Right kidney (tissue), 9 donors: ENCODE data around the gene CANT1.
A peak's percentile ranks its signal among the peaks of the same experiment; 100 is the strongest.

Experiments used
- DNase-seq: peaks from one replicate; pipeline ENCODE4 v3.0.0-alpha.2; 2016
- long read RNA-seq, 8 donors: transcript quantifications; one replicate each; lab custom pipeline, GENCODE V29; 2026

The CANT1 gene
- long read RNA-seq, donor 1, transcript CANT1-202 (5 exons, 3,252 nt), result major isoform, 7 of 11 reads
- long read RNA-seq, donor 1, partial matches to known transcripts, result 0 of 11 reads
- long read RNA-seq, donor 1, other reads (novel, unspliced or antisense), result 0 of 11 reads
- long read RNA-seq, donor 2, transcript CANT1-202 (5 exons, 3,252 nt), result major isoform, 5 of 11 reads
- long read RNA-seq, donor 2, partial matches to known transcripts, result 0 of 11 reads
- long read RNA-seq, donor 2, other reads (novel, unspliced or antisense), result 0 of 11 reads
- long read RNA-seq, donor 3, transcript CANT1-202 (5 exons, 3,252 nt), result major isoform, 9 of 15 reads
- long read RNA-seq, donor 3, transcript CANT1-201 (4 exons, 3,534 nt), result minor isoform, 6 of 15 reads
- long read RNA-seq, donor 3, partial matches to known transcripts, result 0 of 15 reads
- long read RNA-seq, donor 3, other reads (novel, unspliced or antisense), result 0 of 15 reads
- long read RNA-seq, donor 4, partial matches to known transcripts, result 0 of 9 reads
- long read RNA-seq, donor 4, other reads (novel, unspliced or antisense), result 0 of 9 reads
- long read RNA-seq, donor 5, partial matches to known transcripts, result 0 of 5 reads
- long read RNA-seq, donor 5, other reads (novel, unspliced or antisense), result 0 of 5 reads
- long read RNA-seq, donor 6, transcript CANT1-201 (4 exons, 3,534 nt), result major isoform, 6 of 14 reads
- long read RNA-seq, donor 6, transcript CANT1-202 (5 exons, 3,252 nt), result major isoform, 6 of 14 reads
- long read RNA-seq, donor 6, partial matches to known transcripts, result 0 of 14 reads
- long read RNA-seq, donor 6, other reads (novel, unspliced or antisense), result 0 of 14 reads
- long read RNA-seq, donor 7, result 0 reads
- long read RNA-seq, donor 8, transcript CANT1-202 (5 exons, 3,252 nt), result major isoform, 11 of 14 reads
- long read RNA-seq, donor 8, partial matches to known transcripts, result 0 of 14 reads
- long read RNA-seq, donor 8, other reads (novel, unspliced or antisense), result 0 of 14 reads

DNA sequence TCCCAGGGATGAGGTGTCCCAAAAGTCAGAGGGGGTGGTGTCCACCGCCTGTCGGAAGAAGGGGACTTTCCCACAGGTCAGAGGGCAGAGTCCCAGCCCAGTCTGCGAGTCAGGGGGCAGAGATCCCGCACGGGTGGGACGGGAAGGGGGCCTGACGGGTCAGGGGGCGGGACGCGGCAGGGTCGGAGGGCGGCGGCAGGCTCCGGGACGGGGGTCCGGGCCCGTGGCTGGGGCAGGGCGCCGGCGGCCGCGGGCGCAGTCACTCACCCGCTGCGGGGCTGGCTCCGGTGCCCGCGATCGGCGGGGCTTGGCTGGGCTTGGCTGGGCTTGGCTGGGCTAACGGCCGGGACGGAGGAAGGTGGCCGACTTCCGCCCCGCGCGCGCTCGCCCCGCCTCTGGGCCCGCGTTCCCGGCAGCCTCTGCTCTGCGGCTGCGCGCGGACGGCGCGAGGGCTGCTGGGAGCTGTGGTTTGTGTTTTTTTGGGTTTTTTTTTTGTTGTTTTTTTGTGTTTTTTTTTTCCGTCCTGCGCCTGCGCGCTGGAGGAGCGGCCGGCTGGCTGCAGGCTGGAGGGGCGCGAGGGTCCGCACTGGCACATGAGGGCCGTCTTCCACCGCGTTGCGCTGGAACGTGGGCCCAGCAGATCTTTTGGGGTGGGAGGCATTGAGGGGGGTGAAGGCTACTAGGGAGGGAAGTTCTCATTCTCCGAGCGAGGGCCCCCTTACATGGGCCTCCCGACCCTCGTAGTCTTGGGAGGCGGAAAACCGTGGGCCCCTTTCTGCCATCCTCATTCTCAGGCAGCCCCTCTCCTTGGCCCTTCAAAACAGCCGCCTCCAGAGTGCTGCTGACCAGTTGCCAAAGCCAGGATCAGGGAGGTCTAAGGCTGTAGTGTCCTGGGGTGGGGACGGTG lies at the start of gene CANT1:
Gene CANT1 (minus strand): TSS at position 368 of the 907 bp plus-strand sequence. CDS start 12,142 bp downstream, outside the sequence.
- peak; percentile 89 for DNase-seq

- no peak for DNase-seq
Measured at GRCh38 chr17:79057737-79058385, 48.3 kb upstream of the CANT1 start.

DNA sequence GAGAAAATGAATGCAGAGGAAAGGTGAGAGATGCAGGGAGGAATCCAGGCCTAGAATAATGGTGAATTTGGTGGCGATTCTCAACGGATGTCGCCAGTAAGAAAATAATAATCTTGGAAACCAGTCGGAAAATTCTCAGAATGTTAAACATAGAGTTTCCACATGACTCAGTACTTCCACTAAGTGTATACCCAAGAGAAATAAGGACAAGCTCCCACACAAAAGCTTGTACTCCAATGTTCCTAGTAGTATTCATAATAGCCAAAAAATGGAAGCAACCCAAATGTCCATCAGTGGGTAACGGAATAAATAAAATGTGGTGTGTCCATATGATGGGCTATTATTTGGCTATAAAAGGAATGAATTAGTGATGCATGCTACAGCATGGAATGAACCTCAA lies 45.6 kb upstream of the CANT1 start:
- no peak for DNase-seq

GRCh38 chr17:79054200-79054960 lies 44.8 kb upstream of the CANT1 start:
- DNase-seq, result no peak

- DNase-seq, result no peak
Measured at GRCh38 chr17:79053251-79053925, 43.8 kb upstream of the CANT1 start.

DNA sequence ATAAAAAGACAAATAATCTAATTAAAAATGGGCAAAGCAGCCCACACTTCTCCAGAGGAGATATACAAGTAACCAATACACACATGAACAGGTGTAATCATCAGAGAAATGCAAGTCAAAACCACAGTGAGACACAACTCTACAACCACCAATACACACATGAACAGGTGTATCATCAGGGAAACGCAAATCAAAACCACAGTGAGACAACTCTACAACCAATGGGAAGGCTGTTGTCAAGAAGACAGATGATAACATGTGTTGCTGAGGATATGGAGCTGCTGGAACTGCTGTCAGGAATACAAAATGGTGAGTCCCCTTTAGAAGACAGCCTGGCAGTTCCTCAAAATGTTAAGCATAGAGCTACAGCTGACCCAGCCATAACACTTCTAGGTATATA lies 42.6 kb upstream of the CANT1 start:
- DNase-seq, result no peak

DNA sequence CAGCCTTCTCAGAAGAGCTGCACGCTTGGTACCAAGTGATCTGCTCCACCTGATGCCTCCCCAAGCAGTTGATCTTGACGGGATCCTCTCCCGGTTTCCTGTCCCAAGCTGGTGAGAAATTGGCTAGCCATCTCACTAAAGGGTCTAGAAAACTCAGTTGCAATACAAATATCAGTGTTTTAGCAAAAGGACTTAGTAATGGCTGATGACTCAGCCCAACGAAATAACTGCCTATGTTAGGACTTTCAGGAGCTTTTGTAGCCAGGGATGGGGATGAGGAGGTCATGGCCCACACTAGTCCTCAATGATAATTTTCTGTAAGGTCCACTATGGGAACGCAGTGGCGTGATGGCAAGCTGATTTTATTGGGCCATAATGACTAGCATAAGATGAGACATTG lies 41.7 kb upstream of the CANT1 start:
- DNase-seq, result no peak

- DNase-seq, result no peak
Measured at GRCh38 chr17:79050551-79050950, 41.0 kb upstream of the CANT1 start.

GRCh38 chr17:79049821-79050220 lies 40.3 kb upstream of the CANT1 start:
- no peak for DNase-seq

GRCh38 chr17:79048826-79049755 lies 39.5 kb upstream of the CANT1 start:
- DNase-seq, result no peak

DNA sequence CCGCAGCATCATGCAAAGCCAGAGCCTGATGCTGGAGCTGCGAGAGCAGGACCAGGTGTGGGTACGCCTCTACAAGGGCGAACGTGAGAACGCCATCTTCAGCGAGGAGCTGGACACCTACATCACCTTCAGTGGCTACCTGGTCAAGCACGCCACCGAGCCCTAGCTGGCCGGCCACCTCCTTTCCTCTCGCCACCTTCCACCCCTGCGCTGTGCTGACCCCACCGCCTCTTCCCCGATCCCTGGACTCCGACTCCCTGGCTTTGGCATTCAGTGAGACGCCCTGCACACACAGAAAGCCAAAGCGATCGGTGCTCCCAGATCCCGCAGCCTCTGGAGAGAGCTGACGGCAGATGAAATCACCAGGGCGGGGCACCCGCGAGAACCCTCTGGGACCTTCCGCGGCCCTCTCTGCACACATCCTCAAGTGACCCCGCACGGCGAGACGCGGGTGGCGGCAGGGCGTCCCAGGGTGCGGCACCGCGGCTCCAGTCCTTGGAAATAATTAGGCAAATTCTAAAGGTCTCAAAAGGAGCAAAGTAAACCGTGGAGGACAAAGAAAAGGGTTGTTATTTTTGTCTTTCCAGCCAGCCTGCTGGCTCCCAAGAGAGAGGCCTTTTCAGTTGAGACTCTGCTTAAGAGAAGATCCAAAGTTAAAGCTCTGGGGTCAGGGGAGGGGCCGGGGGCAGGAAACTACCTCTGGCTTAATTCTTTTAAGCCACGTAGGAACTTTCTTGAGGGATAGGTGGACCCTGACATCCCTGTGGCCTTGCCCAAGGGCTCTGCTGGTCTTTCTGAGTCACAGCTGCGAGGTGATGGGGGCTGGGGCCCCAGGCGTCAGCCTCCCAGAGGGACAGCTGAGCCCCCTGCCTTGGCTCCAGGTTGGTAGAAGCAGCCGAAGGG lies 38.6 kb upstream of the CANT1 start:
- no peak for DNase-seq

- no peak for DNase-seq
Measured at GRCh38 chr17:79047291-79047920, 37.8 kb upstream of the CANT1 start.

DNA sequence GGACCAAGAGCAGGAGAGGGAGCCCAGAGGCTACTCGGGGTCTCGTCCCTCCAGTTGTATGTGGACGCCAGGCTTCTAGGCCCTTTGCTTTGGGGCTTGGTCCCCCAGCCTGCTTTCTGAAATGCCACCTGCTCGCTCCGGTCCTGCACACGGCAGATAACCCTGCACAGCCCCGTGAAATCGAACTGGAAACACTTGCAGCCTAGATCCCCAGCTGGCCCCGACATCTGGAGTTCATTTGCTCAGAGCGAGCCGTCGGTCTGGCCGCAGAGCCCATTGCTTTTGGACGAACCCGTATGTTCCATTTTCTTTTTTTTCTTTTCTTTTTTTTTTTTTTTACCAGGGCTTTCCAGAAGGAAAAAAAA lies 37.3 kb upstream of the CANT1 start:
- no peak for DNase-seq

- DNase-seq, result no peak
Measured at GRCh38 chr17:79046197-79046915, 36.8 kb upstream of the CANT1 start.

DNA sequence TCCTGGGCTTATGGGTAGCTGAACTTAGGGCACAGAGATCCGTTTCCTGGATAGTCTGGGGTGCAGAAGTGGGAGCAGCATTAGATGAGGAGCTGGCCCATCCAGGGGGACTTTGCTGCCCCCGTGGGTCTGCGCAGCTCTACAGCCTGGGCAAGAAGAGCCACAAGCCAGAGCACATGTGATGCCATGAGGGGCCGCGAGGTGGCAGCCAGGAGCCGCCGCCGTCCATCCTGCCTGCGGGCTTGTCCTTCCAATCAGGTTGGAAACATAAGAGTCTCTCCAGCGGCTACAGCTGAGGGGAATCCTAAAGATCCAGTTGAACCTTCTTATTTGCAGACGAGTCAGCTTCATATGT lies 36.3 kb upstream of the CANT1 start:
- DNase-seq, result peak; percentile 62

DNA sequence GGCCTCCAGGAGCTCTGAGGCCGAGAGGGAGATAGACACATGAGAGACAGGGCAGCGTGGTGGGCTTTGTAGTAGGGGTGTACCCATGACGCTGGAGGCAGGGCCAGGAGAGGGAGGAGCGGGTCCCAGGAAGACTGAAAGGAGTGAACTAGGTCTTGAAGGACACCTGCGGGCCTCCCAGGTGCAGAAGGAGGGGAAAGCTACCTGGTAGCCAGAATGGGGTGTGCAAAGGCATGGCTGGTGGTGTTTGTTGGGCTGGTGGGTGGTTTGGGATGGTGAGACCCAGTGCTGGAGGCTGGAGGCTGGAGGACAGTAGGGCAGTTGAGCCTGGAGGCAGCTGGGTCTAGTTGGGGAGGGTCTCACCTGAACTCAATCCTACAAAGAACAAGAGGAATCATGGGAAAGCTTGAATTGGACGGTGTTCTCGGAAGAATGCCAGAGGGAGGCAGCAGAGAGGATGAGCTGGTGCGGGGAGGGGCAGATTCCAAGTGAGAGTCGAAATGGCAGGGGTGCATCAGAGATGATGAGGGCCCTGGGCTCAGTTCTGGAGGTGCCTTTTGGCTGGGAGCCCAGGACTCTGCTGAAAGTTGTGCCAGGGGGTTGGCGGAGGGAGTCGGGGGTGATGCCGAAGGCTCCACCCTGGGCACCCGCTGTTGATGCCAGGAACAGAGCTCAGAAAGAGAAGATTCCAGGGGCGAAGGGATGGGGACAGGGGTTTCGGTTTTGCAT lies 35.6 kb upstream of the CANT1 start:
- no peak for DNase-seq
